ENCODE data around the gene GFRA3. TPM values are rescaled to one million over a fixed set of nuclear protein-coding genes. Genes with fewer than 3 reads are reported as not detected.

GFRA3 gene
- total RNA-seq, 1 experiment from 2014 or later: 1.3 TPM

DNA sequence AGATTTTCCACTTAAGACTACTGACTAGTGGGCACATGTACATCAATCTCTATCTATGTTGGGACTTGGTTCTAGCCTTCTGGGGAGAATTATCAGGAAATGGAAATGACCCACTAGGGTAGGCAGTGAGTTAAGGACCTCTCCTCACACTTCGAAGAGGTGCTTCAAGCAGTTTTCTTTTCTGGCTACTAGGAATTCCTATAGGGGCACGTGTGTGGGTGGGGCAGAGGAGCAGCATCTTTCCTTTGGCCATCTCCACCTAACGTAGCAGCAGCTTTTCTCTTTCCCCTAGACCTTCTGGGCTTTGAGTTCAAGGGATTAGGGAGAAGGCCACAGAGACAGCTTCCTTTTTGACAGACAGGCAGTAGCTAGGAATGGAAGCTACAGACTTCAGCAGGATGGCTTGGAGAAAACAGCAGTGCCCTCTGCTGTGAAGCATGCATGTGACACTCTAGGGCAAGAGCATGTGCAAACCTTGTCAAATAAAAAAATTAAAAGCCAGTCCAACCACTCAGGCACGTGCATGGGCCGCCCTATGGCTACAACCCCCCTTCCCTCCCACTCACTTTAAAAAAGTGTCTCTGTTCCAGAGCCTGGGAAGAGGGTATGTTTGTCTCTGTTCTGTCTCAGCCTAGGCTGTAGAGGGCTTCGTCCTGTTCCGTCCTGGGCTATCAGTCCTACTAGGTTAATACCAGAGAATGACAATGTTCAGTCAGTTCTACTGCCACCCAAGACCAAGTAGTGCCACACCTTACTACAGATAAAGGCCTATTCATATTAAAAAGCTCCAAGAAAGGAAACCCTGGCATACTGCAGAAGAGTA lies 8.7 kb upstream of the GFRA3 start:
- Mint-ChIP-seq H3K27me3 (ENCODE audit: low read depth) (no peaks in the 10 kb centered on the region), H3K4me1 (no peaks in the 10 kb centered on the region), H3K36me3 (peaks cover 4% of the 10 kb centered on the region; the same call in 1 of the 2 replicates), H3K27ac (no peak overlapping the region), H3K9me3 (no peaks in the 10 kb centered on the region), H3K4me3 (no peak overlapping the region)
- peak; percentile 57 for DNase-seq (ENCODE audit: low spot score)
- TF ChIP-seq EMX1 (CRISPR knock-in tag; IDR thresholded peaks at IDR 0.05) (no peak), RELA (CRISPR knock-in tag; IDR thresholded peaks at IDR 0.05; ENCODE audit: borderline replicate concordance) (no peak), FOXJ3 (CRISPR knock-in tag; IDR thresholded peaks at IDR 0.05; ENCODE audit: borderline replicate concordance) (no peak), PRRX2 (CRISPR knock-in tag; IDR thresholded peaks at IDR 0.05) (no peak), GTF2I (CRISPR knock-in tag; conservative IDR thresholded peaks at IDR 0.05) (no peak)
- TF ChIP-seq, protein P1, sequence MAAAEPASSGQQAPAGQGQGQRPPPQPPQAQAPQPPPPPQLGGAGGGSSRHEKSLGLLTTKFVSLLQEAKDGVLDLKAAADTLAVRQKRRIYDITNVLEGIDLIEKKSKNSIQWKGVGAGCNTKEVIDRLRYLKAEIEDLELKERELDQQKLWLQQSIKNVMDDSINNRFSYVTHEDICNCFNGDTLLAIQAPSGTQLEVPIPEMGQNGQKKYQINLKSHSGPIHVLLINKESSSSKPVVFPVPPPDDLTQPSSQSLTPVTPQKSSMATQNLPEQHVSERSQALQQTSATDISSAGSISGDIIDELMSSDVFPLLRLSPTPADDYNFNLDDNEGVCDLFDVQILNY (CRISPR knock-in tag; IDR thresholded peaks at IDR 0.05): no peak
- TF ChIP-seq, protein P2, sequence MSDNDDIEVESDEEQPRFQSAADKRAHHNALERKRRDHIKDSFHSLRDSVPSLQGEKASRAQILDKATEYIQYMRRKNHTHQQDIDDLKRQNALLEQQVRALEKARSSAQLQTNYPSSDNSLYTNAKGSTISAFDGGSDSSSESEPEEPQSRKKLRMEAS (CRISPR knock-in tag; IDR thresholded peaks at IDR 0.05): 0 out of 2 replicates have a peak, but pooled peaks have one; percentile 17
- ChIA-PET POLR2A (interaction anchor here (0.6 kb wide), 2 partner anchors 104 to 169 kb away, joined by 3 read pairs; partner anchors contain the start of genes BRD8 and KIF20A), CTCF (interaction anchor here (0.6 to 2.4 kb wide), 19 partner anchors 9 to 201 kb away, joined by 3 to 26 read pairs (median 5); partner anchors contain the start of genes CDC23, CDC25C, GFRA3 and KDM3B)
- ATAC-seq: peak; percentile 95

DNA sequence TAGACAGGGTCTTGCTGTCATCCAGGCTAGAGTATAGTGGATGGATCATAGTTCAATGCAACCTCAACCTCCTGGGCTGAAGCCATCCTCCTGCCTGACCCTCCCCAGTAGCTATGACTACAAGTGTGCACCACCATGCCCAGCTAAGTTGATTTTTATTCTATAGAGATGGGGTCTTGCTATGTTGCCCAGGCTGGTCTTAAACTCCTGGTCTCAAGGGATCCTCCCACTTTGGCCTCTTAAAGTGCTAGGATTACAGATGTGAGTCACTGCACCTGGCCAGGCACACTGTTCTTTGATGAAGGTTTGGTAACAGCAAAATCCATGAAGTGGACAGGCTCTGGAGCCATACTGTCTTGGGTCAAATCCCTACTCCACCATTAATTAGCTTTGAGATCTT lies 6.5 kb upstream of the GFRA3 start:
- no peak overlapping the region for H3K4me3 Mint-ChIP-seq
- H3K27me3 Mint-ChIP-seq (ENCODE audit: low read depth): peaks cover 13% of the 10 kb centered on the region
- no peak for DNase-seq (ENCODE audit: low spot score)
- no peaks in the 10 kb centered on the region for H3K9me3 Mint-ChIP-seq
- no peaks in the 10 kb centered on the region; the same call in 1 of the 2 replicates for H3K36me3 Mint-ChIP-seq
- ChIA-PET CTCF (interaction anchor here (0.6 to 0.8 kb wide), 3 partner anchors 55 to 289 kb away, joined by 3 to 4 read pairs (median 3); no protein-coding TSS in a partner anchor), POLR2A (interaction anchor here (0.6 kb wide), 1 partner anchor 11 kb away, joined by 3 read pairs; no protein-coding TSS in a partner anchor)
- ATAC-seq: no peak
- H3K4me1 Mint-ChIP-seq: no peaks in the 10 kb centered on the region
- no peak for TF ChIP-seq ETV6 (CRISPR knock-in tag; IDR thresholded peaks at IDR 0.05)
- TF ChIP-seq ZNF121 (CRISPR knock-in tag; IDR thresholded peaks at IDR 0.05): peak; percentile 78; the same call in 1 of the 2 replicates
- H3K27ac Mint-ChIP-seq: no peak overlapping the region

DNA sequence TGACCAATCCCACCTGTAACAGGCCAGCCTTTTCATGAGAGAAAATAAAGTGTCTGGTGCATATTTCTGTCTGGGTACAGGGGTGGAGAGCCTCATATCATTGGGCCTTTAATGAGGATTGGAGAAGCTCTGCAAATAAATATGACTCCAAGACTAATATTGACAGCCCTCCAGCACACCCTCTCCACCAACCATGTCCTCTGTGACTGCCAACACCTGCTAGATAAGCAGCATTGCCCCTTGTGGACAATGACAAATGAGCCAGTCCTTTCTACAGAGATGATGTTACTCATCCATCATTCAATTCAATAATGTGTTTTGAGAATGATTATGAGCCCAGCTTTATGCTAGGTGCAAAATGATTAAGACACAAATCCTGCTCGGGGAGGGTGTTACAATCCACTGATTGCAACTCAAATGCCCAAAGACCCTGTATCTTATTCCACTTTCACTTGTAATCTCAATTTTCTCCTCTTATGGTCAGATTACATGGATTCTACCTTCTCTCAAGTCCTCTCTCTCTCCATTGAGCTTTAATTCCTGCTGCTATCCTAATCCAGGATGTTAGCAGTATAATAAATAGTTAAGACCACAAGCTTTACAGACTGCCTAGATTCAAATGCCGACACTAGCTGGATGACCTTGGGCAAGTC lies 2.1 kb upstream of the GFRA3 start:
- ChIA-PET CTCF (interaction anchor here (1.2 to 1.4 kb wide), 2 partner anchors 55 to 76 kb away, joined by 3 to 4 read pairs; partner anchors contain the start of genes CDC25C and KDM3B), POLR2A (no interaction called here)
- no peaks in the 10 kb centered on the region for H3K9me3 Mint-ChIP-seq
- no peaks in the 10 kb centered on the region for H3K36me3 Mint-ChIP-seq
- peaks cover 10% of the 10 kb centered on the region for H3K4me1 Mint-ChIP-seq
- H3K27ac Mint-ChIP-seq: no peak overlapping the region
- H3K4me3 Mint-ChIP-seq: no peak overlapping the region
- no peak for ATAC-seq
- H3K27me3 Mint-ChIP-seq (ENCODE audit: low read depth): peaks cover 48% of the 10 kb centered on the region
- no peak for DNase-seq (ENCODE audit: low spot score)
- TF ChIP-seq, protein P3, sequence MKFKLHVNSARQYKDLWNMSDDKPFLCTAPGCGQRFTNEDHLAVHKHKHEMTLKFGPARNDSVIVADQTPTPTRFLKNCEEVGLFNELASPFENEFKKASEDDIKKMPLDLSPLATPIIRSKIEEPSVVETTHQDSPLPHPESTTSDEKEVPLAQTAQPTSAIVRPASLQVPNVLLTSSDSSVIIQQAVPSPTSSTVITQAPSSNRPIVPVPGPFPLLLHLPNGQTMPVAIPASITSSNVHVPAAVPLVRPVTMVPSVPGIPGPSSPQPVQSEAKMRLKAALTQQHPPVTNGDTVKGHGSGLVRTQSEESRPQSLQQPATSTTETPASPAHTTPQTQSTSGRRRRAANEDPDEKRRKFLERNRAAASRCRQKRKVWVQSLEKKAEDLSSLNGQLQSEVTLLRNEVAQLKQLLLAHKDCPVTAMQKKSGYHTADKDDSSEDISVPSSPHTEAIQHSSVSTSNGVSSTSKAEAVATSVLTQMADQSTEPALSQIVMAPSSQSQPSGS (CRISPR knock-in tag; IDR thresholded peaks at IDR 0.05; ENCODE audit: borderline replicate concordance, low read depth): no peak
- TF ChIP-seq, protein P4, sequence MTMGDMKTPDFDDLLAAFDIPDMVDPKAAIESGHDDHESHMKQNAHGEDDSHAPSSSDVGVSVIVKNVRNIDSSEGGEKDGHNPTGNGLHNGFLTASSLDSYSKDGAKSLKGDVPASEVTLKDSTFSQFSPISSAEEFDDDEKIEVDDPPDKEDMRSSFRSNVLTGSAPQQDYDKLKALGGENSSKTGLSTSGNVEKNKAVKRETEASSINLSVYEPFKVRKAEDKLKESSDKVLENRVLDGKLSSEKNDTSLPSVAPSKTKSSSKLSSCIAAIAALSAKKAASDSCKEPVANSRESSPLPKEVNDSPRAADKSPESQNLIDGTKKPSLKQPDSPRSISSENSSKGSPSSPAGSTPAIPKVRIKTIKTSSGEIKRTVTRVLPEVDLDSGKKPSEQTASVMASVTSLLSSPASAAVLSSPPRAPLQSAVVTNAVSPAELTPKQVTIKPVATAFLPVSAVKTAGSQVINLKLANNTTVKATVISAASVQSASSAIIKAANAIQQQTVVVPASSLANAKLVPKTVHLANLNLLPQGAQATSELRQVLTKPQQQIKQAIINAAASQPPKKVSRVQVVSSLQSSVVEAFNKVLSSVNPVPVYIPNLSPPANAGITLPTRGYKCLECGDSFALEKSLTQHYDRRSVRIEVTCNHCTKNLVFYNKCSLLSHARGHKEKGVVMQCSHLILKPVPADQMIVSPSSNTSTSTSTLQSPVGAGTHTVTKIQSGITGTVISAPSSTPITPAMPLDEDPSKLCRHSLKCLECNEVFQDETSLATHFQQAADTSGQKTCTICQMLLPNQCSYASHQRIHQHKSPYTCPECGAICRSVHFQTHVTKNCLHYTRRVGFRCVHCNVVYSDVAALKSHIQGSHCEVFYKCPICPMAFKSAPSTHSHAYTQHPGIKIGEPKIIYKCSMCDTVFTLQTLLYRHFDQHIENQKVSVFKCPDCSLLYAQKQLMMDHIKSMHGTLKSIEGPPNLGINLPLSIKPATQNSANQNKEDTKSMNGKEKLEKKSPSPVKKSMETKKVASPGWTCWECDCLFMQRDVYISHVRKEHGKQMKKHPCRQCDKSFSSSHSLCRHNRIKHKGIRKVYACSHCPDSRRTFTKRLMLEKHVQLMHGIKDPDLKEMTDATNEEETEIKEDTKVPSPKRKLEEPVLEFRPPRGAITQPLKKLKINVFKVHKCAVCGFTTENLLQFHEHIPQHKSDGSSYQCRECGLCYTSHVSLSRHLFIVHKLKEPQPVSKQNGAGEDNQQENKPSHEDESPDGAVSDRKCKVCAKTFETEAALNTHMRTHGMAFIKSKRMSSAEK (CRISPR knock-in tag; IDR thresholded peaks at IDR 0.05; ENCODE audit: borderline replicate concordance): no peak
- TF ChIP-seq NR2C2 (CRISPR knock-in tag; IDR thresholded peaks at IDR 0.05): no peak
- TF ChIP-seq ZNF263 (CRISPR knock-in tag; IDR thresholded peaks at IDR 0.05; ENCODE audit: low read depth): no peak
- no peak for TF ChIP-seq GABPB1 (CRISPR knock-in tag; IDR thresholded peaks at IDR 0.05)
- TF ChIP-seq ESRRA (CRISPR knock-in tag; IDR thresholded peaks at IDR 0.05; ENCODE audit: borderline replicate concordance): no peak
- TF ChIP-seq, protein P5, sequence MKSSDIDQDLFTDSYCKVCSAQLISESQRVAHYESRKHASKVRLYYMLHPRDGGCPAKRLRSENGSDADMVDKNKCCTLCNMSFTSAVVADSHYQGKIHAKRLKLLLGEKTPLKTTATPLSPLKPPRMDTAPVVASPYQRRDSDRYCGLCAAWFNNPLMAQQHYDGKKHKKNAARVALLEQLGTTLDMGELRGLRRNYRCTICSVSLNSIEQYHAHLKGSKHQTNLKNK (CRISPR knock-in tag; IDR thresholded peaks at IDR 0.05): no peak
- TF ChIP-seq, protein P6, sequence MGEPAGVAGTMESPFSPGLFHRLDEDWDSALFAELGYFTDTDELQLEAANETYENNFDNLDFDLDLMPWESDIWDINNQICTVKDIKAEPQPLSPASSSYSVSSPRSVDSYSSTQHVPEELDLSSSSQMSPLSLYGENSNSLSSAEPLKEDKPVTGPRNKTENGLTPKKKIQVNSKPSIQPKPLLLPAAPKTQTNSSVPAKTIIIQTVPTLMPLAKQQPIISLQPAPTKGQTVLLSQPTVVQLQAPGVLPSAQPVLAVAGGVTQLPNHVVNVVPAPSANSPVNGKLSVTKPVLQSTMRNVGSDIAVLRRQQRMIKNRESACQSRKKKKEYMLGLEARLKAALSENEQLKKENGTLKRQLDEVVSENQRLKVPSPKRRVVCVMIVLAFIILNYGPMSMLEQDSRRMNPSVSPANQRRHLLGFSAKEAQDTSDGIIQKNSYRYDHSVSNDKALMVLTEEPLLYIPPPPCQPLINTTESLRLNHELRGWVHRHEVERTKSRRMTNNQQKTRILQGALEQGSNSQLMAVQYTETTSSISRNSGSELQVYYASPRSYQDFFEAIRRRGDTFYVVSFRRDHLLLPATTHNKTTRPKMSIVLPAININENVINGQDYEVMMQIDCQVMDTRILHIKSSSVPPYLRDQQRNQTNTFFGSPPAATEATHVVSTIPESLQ (CRISPR knock-in tag; IDR thresholded peaks at IDR 0.05): no peak
- TF ChIP-seq ZNF396 (CRISPR knock-in tag; IDR thresholded peaks at IDR 0.05; ENCODE audit: borderline replicate concordance): no peak
- TF ChIP-seq, protein P7, sequence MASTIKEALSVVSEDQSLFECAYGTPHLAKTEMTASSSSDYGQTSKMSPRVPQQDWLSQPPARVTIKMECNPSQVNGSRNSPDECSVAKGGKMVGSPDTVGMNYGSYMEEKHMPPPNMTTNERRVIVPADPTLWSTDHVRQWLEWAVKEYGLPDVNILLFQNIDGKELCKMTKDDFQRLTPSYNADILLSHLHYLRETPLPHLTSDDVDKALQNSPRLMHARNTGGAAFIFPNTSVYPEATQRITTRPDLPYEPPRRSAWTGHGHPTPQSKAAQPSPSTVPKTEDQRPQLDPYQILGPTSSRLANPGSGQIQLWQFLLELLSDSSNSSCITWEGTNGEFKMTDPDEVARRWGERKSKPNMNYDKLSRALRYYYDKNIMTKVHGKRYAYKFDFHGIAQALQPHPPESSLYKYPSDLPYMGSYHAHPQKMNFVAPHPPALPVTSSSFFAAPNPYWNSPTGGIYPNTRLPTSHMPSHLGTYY (CRISPR knock-in tag; IDR thresholded peaks at IDR 0.05): no peak

Data from WTC11 (cell line).